B cell (primary cell): ENCODE results near the gene EHD1.

Experiments
- EZH2 ChIP-seq: IDR thresholded peaks from 2 replicates; pipeline ENCODE4 v1.6.1; 2012; ENCODE audit warnings: borderline replicate concordance, low read depth, mild to moderate bottlenecking, moderate library complexity, low read length; ENCODE audit not compliant: insufficient read depth, poor library complexity, severe bottlenecking
- TF ChIP-seq, protein P1 (sequence below): fragments of 200-600 bp; IDR thresholded peaks from one replicate; pipeline ENCODE4 v1.8.0; 2022; ENCODE audit warnings: antibody characterized with exemption, mild to moderate bottlenecking

DNA sequence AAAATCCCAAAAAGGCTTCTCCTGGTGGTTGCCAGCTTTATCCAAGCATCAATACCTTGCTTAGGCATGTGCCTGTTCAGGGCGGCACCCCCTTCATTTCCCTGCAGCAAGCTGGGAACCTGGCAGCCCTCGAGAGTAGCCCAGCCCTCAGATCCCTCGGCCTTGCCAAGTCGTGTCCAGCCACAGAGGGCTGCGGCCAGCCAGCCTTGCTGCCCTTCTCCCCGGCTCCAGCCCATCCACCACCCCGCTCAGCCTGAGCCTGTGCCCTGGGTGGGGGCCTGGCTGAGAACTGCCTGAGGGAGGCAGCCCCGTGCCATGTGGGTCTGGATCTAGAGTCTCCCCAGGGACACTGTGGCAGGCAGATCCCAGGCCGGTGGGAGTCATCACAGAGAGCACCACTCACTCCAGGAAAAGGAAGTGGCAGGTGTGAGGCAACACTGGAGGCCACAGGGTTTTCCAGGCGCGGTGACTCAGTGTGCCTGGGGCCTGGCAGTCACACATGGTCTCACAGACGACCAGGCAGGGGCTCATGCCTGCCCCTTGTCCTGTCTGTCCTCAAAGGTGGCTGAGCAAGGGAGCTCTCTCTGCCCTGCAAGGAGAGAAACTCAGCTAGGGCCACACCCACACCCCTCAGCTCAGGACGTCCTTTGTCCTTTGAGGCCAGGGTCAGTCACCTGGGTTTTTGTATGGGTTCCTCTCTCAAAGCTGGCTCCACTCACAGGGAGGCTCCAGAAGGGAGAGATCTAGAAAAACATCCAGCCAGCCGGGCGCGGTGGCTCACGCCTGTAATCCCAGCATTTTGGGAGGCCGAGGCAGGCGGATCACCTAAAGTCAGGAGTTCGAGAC is 21.8 kb downstream of the EHD1 start:
- TF ChIP-seq, protein P1, sequence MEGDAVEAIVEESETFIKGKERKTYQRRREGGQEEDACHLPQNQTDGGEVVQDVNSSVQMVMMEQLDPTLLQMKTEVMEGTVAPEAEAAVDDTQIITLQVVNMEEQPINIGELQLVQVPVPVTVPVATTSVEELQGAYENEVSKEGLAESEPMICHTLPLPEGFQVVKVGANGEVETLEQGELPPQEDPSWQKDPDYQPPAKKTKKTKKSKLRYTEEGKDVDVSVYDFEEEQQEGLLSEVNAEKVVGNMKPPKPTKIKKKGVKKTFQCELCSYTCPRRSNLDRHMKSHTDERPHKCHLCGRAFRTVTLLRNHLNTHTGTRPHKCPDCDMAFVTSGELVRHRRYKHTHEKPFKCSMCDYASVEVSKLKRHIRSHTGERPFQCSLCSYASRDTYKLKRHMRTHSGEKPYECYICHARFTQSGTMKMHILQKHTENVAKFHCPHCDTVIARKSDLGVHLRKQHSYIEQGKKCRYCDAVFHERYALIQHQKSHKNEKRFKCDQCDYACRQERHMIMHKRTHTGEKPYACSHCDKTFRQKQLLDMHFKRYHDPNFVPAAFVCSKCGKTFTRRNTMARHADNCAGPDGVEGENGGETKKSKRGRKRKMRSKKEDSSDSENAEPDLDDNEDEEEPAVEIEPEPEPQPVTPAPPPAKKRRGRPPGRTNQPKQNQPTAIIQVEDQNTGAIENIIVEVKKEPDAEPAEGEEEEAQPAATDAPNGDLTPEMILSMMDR = no peak
- TF ChIP-seq EZH2 = no peak
